Activated CD4-positive, alpha-beta T cell treated with anti-CD3 and anti-CD28 coated beads, Interleukin-2, Interleukin-4, amounts not matched to agents 100 ng/mL and 50 ng/mL, durations not matched to agents 16 hours and 8 hours (primary cell): ENCODE data around the gene HRH1.
"Not testable (repeated sequence)": the region's sequence is repeated elsewhere in the genome, so short reads cannot be mapped to it uniquely, and the experiment has no call there.

Experiments
- DNase-seq: peaks from one replicate; pipeline ENCODE4 v3.0.0-alpha.2; 2020; ENCODE audit warnings: low spot score

The HRH1 gene

DNA sequence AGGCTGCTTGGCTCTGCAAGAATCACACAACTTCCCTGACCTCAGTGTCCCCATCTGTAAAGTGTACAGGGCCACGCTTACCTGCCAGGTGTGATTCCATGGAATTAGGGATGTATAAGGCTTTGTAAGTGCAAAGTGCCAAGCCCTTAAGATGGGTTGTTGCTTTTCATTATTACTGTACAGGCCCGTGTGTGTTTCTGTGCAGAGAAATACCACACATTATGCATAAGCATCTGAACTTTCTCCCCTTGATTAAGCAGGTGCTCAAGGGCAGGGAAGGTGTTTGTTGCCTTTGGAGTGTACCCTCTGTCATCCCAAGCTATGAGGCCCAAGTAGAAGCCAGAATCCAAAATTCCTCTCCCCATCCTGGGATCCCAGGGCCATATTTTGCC, 13.6 kb upstream of the HRH1 start:
- no peak for DNase-seq

DNA sequence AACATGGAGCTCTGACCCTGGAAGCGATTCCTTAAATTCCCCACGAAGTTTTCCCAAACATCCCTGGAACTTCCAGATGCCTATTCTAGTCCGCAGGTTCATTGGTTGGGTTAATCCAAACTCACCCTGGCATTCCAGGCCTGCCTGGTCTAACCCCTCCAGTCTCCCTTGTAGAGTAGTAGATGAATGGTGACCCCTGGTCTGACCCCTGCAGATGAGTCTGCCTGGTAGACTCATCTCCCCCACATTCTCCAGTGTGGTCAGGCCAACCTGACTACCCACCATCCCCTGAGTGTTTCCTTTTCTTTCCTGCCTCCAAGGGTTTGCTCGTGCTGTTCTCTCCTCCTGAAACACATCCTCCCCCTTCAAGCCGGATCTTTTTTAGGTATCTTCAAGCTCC, 10.8 kb upstream of the HRH1 start:
- DNase-seq, result no peak

DNA sequence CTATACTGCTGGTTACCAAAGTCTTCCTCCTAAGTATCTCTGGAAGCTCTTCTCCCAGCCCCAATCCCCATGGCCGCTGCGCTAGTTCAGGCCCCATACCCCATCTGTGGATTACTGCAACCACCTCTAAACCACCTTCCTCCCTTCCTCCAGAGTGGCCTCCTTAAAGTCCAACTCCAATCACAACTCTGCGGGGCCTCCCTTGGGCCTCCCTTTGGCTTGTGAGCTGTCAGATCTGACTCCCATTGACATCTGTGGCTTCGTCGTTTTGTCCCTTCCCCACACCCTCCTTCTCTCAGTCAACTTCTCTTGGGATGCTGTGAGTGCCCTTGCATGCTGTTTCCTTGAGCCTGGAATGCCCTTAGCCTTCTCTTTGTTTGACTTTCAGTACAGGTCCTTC, 9.3 kb upstream of the HRH1 start:
- no peak for DNase-seq

DNA sequence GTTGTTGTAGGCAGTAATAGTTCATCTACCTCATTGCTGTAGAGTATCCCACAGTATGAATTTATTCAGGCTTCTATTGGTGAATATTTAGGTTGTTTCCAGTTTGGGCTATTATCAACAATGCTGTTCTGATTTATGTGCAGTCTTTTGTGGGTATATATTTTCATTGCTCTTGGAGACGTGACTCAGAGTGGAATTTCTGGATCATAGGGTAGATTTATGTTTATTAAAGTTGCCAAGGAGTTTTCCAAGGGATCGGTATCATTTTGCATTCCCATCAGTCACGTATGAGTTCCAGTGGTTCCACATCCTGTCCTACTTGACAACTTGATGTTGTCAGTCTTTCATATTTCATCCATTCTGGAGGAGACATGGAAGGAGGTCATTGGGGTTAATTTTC, 8.4 kb upstream of the HRH1 start:
- DNase-seq, result no peak

DNA sequence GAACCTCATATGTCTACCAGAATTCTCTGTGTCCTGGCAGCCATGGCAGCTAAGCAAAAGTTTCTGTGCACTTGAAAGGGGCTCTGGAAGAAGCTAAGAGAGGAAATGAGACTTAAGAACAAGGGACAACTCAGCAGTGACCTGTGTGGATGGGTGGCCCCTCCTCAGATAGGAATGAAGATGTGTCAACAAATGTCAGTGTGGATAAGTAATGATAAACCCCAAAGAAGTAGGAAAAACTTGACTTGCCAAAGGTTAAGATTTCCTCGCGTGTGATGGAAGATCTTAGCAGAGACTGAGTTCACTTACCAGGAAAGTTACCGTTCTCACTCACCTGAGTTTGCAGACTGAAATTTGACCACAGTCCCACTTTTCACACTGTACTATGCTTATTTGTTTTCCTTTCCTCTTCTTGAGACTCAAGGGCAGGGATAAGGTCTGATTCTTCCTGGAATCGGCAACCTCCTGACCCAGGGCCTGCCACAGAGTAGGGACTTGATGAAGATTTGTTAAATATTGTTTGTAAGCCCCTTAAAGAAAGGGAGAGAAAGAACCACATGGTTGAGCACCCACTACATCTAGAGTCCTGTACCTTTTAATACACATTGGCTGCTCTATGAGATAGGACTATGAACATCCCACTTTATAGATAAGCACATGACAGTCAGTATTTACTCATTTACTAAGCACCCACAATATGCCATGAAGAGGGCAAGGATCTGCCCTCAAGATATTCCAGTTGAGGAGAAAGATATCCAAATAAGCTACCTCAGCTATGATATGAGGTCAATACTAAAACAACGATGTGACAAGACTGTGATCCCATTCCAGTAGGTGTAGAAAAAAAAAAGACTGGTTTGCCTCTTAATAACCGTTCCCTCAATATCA, 7.3 kb upstream of the HRH1 start:
- DNase-seq, result no peak

DNA sequence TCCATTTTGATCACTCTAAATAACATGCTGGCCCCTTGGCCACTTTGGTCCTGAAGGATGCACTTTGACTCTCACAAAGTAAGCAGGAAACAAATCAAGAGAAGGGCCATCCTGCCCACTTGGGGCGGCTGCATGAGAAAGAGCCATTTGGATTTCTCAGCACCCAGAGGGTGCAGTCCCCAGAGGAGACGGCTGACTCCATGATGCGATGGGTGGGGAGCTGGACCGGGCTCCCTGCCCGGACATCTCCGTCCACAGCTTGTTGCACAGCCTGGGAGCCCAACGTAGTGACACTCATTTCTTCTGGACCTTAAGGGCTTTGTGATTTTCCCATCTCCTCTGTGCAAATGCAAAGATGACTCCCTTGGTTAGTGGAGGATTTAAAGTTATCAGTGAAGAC, 4.0 kb upstream of the HRH1 start:
- DNase-seq, result no peak

DNA sequence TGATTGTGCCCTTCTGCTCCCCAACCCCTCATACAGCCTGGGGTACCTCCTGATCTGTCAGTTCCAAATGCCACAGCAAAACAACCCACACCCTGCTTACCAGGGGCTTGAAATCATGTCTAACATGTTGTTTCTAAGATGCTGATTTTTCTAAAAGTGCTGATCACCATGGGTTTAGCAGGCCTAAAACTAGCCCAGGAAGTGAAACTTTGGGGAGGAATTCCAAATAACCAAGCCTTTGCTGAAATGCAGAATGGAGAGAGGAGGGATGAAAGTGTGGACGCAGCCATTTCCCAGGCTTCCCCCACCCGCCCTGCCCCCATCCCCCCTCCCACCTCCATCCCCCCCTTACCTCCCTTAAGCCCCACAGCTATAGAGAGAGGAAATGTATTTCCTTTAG, 2.0 kb upstream of the HRH1 start:
- no peak for DNase-seq

DNA sequence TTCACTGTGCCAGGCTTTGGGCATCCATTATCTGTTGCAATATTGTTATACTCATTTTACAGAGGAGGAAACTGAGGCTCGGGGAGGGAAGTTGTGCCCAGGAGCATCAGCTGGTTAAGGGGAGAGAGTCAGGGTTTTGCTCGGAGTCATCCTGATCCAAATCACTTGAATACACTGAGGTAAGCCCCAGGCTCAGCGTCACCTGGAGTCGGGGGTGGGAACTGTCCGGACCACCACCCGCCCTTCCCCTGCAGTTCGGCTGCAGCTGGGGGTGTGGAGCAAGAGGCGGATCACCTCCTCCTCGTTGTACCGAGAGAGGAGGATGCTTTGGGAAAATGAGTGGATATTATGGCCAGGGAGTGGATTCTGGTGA, 646 bp downstream of the HRH1 start:
- DNase-seq, result no peak

DNA sequence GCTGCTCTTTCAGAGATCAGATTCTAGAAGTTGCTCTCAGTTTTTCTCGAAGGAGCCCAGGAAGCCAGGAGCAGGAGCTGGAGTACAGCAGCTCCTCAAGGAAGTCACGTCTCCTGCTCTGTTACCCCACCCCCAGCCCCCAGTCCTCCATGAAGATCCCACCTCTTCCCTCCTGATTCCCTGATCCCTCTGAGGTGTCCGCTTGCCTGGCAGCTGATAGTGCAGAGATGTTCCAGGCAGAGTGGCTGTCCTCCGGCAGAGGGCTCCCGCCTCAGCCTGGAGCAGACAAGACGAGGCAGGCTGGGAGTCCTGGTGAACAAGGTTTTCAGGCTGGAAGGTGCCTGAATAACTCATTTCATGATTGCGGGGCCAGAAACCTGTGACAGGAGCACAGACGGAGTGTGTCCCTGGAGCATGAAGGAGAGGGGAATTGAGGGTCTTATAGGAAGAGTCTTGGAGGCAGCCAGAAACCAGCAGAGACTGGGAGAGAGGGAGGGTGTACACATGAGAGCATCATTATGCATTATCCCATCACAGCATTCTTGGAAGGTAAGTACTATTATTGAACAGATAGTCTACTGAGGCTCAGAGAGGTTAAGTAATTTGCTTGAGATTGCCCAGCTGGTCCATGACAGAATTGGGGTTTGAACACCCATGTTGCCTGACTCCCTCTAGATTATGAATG, 1.2 kb downstream of the HRH1 start:
- peak; percentile 24 for DNase-seq

DNA sequence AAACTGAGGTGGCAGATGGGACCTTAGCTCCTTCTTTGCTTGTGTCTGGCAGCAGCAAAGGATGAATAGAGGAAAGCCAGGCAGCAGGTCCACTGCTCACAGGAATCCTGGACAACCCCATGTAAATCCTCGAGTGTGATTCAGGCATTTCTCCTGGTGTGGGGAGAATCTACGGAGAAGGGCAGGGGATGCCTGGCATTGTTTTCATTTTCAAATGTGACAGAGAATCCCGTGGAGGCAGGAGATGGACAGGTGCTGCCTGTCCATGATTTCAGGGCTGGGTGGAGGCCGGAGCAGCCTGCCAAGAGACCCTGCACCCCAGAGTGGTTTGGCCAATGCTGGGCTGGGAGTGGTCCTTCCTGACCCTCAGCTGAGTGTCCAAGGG, 1.7 kb downstream of the HRH1 start:
- DNase-seq, result no peak

DNA sequence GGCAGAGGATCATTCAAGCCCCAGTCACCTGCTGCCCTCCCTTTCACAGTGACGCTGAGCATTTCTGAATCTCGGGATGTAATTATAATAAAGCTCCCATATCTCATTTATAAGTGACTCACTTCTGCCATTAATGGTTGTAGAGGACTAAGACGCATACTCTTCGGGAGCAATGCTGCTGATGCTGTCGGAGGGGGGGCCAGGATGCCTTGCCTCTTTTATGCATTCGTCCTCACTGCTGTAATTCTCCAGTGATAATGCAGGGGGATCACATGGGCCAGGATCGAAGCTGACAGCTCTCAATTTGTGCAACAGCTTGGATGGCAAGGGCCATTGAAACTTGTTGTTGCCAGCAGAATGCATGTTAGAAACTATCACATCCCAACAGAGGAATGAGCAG, 3.1 kb downstream of the HRH1 start:
- no peak for DNase-seq

DNA sequence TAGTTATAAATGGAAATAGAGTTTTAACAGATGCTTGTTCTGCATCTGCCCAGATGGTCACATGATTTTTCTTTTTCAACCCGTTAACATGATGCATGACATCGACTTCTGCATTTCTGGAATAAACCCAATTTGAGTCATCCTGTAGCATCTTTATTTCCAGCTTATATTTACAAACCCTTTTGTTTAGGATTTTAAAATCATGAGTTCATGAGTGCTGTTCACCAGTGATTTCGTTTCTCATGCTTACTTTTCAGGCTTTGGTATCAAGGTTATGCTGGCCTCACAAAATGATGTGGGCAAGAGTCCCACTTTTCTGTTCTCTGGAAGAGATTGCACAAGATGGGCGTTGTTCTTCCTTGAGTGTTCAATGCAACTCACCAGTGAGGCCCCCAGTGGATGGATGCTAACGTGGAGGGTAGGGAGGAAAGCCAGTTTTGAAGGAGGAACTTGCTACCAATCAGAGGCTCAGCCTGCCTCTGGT, 5.2 kb downstream of the HRH1 start:
- DNase-seq, result no peak

DNA sequence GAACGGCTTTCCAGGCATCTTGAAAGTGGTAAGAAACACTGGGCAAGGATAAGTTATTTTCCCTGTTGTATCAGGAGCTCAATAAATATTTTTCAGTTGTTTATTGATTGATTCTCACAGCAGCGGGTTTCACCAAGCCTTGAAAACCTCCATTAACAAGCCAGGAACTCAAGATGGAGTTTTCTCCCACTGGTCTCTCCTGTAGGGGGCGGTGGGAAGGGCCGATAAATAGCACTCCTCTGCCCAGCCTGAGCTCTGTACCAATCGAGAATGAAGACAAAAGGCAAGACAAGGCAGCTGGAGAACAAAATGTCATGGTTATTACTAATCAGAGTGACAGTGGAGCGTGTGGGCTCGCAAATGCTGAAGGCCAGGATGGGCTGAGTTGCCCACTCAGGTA, 7.4 kb downstream of the HRH1 start:
- no peak for DNase-seq

DNA sequence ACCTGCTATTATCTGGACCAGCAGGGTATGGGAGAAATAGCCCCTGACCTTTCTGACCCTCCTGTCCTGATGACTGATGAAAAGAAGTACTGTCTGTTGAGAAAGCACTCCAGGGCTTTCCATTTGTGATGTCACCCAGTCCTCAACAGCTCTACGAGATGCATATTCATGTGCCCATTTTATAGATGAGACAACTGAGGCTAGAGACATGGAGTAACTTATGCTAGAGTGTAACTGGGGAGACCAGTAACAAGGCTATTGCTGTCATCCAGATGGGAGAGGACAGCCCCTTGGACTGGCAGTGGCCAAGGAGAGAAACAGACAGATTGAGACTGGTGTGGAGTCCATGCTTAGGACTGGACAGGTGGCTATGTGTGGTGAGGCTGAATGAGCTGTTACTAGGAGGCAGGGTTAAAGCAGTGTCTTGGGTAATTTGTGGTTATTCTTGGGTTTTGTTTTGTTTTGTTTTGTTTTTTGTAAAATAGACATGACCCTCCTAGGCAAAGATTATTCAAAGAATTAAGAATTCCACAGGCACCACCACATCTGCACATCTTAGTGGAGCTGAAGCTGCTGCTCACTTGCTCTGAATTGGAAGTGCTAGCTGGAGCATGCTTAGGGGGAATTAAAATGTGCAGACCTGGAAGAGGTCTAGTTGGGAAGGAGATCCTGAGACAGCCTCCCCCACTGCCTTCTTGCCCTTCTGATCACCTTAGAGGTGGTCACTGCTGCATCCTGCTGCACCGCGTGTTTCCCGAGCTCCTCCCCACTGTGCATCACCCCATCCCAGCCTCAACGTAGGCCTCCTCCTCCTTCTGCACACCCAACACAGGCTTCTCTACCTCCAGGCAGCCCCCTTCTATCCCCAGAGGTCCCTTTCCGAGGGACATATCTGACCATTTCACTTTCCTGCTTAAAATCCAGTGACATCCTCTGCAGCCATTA, 8.4 kb downstream of the HRH1 start:
- DNase-seq, result no peak

DNA sequence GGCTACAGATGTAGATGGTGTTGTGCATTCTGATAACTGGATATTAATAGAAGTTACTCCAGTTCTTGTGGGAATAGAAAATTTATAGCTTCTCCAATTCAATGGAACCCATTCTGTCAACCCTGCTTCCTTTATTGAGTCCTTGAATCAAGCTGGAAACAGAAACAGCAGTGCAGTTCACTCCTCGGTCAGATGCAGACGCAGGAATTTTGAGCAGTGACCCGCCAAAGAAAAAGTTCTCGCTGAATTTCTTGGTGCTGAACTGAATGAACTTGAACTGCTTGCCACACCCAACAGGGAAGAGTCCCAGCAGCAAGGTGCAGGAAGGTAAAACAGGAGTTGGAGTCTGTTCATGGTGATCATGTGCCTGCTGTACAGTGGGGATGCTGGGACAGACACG, 10.3 kb downstream of the HRH1 start:
- DNase-seq, result no peak

DNA sequence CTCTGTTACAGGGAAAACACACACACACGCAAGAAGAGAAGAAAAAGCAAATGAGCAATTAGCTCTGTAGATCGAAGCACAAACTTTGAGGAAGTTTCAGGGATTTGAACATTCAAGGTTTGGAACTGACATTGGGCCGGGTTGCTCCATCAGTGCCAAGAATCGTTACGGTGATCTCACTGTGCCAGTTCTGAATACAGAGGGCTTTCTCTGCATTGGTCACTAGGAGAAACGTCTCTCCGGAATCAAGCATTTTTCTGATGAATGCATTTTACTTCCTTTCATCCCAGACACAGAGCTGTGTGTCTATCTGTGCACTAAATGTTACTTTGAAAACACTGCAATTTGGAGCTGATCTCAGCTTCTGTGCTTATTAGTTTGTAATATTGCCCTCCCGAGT, 11.2 kb downstream of the HRH1 start:
- DNase-seq, result no peak

DNA sequence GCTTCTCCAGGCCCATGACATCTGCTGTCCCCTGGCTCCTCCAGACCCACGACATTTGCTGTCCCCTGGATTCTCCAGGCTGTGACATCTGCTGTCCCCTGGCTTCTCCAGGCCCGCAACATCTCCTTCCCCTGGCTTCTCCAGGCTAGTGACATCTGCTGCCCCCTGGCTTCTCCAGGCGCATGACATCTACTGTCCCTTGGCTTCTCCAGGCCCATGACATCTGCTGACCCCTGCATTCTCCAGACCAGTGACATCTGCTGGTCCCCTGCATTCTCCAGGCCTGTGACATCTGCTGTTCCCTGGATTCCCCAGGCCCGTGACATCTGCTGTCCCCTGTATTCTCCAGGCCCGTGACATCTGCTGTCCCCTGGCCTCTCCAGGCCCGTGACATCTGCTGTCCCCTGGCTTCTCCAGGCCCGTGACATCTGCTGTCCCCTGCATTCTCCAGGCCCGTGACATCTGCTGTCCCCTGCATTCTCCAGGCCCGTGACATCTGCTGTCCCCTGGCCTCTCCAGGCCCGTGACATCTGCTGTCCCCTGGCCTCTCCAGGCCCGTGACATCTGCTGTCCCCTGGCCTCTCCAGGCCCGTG, 12.6 kb downstream of the HRH1 start:
- not testable (repeated sequence) for DNase-seq

DNA sequence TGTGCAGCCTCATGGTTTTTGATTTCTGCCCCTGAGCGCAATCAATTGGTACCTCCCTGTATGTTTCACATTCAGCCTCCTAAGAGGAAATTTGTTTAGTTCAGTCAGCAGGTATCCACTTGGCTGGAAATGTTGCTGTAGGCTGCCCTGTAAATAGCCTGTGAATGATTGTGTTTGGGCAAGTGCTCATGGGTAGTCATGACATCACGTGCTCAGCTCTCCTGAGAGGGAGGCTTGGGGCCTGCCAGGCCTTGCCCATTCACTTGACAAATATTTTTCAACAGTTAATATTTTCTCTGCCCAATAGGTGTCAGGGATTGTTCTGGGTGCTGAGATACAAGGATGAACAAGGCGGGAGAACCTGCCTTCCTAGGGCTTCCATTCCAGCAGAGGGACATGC, 13.3 kb downstream of the HRH1 start:
- DNase-seq, result no peak

DNA sequence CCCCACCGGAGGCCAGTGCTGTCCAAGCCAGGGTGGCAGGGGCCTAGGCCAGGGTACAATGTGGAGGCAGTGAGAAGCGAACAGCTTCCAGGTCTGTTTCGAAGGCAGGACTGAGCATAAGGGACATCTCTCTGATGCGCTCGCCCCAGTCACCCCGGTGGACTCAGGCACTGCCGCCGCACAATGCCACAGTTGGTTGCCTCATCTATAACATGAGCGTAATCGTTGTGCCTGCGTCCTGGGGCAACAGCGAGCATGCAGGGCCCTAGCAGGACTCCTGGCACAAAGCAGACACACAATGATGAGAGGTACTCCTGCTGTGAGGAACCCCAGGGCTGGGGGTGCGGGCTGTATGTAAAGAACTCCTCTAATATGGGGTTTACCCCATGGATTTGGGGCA, 14.1 kb downstream of the HRH1 start:
- DNase-seq, result no peak

DNA sequence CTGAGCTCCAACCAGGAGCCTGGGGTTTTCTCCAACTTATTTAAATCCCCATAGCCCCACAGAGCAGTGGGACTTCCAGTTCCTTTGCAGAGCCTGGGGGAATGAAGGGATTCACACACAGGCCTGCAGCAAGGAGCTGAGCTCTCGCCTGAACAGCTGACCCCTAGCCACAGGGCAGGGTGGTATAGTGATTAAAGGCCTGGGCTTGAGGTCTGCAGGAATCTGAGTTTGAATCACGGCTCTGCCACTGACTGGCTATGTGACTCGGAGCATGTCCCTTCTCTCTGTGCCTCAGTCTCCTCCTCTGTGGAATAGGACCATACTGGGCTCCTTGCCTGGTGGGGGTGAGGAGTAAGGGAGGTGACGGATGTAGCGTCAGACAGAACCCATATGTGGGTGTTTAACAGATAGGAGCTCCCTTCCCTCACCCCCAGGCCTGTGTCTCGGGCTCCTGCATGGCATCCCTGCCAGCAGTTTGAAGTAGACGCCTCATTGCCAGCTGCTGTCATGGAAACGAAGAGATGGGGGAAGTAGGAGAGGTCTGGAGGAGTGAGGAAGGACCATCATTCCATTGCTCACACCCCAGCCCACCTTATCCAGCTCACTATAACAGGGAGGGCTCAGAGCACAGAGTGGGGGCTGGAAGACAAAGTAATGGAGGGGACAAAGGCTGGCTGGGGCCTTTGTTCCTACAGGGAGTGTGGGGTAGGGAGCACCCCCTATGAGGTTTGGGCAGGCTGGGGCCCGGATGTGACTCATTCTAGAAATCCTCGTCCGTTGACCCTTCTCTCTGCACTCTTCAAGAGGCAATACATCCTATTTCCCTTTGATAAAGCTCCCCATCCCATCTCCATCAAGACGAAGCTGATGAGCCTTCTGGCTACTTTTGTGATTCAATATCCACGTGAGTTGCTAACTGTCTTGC, 14.8 kb downstream of the HRH1 start:
- no peak for DNase-seq
